ENCODE measurements around the gene PHETA1. TPM values are rescaled to one million over a fixed set of nuclear protein-coding genes. Genes with fewer than 3 reads are reported as not detected.
"Not testable (repeated sequence)": the region's sequence is repeated elsewhere in the genome, so short reads cannot be mapped to it uniquely, and the experiment has no call there.

The PHETA1 gene
- polyA plus RNA-seq, 3 donors, result 3.4 to 15.3 (median 4.9) TPM

DNA sequence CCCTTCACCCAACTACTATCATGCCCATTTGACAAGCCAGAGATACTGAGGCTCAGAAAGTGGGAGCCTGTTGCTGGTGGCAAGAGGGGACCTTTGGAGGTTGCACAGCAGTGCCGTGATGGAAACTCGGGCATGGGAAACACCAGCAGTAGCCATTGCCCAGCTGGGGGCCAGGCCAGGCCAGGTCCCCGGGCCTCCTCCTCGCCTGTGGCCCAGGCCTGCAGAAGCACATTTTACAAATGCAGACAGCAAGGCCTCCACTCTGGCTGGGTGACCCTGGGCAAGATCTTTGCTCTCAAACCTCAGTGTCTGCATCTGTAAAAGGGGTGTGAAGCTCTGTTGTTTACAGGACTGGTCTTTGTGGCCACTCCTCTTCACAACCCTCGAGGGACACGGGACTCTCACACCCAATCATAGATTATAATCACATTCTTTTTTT is 32.3 kb upstream of the PHETA1 start:
- peaks cover 17% of the 10 kb centered on the region for H3K79me2 ChIP-seq (ENCODE audit: insufficient read depth, low read length)
- no peaks in the 10 kb centered on the region for H3K36me3 ChIP-seq (replicated peaks in 1 of 2; ENCODE audit: control insufficient read depth in 1 of 2, insufficient read depth in 2 of 2, low read length in 2 of 2)
- no peak overlapping the region for H3K4me3 ChIP-seq (replicated peaks in 1 of 3; ENCODE audit: low read depth in 2 of 3, low read length in 3 of 3)
- no peaks in the 10 kb centered on the region for H3K27me3 ChIP-seq (ENCODE audit: control insufficient read depth in 2 of 2, insufficient read depth in 2 of 2, low read length in 2 of 2)
- Mint-ChIP-seq H3K4me3 (no peak overlapping the region), H3K9me3 (peaks cover 0 to 2% (median 0%) of the 10 kb centered on the region in 7 donors), H3K27ac (peak overlapping the region in 4 of 7 donors; percentile 23 to 99 (median 68)), H3K27me3 (ENCODE audit: low read depth in 3 of 3) (peaks cover 0 to 11% (median 0%) of the 10 kb centered on the region in 3 donors), H3K4me1 (peaks cover 64% of the 10 kb centered on the region), H3K36me3 (peaks cover 0 to 2% of the 10 kb centered on the region in 2 donors)
- H3K9me3 ChIP-seq (replicated peaks in 1 of 2; ENCODE audit: control insufficient read depth in 1 of 2, insufficient read depth in 1 of 2, low read length in 2 of 2), result no peaks in the 10 kb centered on the region
- no peak overlapping the region for H3K9ac ChIP-seq (ENCODE audit: insufficient read depth, low read length, poor library complexity, severe bottlenecking)
- no peak overlapping the region for H3K27ac ChIP-seq (ENCODE audit: low read depth in 1 of 2, low read length in 2 of 2)
- H3K4me2 ChIP-seq (replicated peaks; ENCODE audit: extremely low read depth, low read length, poor library complexity, severe bottlenecking), result no peak overlapping the region
- H2AFZ ChIP-seq (ENCODE audit: insufficient read depth, low read depth, low read length, poor library complexity, severe bottlenecking), result no peak overlapping the region
- 97% methylated on average over 4 of the region's 6 CpGs for WGBS (ENCODE audit: insufficient coverage)
- no peak for DNase-seq
- TF ChIP-seq, protein P1, sequence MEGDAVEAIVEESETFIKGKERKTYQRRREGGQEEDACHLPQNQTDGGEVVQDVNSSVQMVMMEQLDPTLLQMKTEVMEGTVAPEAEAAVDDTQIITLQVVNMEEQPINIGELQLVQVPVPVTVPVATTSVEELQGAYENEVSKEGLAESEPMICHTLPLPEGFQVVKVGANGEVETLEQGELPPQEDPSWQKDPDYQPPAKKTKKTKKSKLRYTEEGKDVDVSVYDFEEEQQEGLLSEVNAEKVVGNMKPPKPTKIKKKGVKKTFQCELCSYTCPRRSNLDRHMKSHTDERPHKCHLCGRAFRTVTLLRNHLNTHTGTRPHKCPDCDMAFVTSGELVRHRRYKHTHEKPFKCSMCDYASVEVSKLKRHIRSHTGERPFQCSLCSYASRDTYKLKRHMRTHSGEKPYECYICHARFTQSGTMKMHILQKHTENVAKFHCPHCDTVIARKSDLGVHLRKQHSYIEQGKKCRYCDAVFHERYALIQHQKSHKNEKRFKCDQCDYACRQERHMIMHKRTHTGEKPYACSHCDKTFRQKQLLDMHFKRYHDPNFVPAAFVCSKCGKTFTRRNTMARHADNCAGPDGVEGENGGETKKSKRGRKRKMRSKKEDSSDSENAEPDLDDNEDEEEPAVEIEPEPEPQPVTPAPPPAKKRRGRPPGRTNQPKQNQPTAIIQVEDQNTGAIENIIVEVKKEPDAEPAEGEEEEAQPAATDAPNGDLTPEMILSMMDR (IDR thresholded peaks at IDR 0.05), result no peak
- H4K20me1 ChIP-seq (ENCODE audit: insufficient read depth, low read length), result peaks cover 10% of the 10 kb centered on the region
- intact Hi-C loops (cut with micrococcal nuclease), result loop anchor here in 1 of 2 donors (10.0 kb wide), 1 partner anchor 86 kb away; no protein-coding TSS in a partner anchor
- H3K4me1 ChIP-seq (ENCODE audit: control insufficient read depth in 1 of 2, insufficient read depth in 2 of 2, low read length in 2 of 2), result peaks cover 69 to 76% of the 10 kb centered on the region in 2 donors

DNA sequence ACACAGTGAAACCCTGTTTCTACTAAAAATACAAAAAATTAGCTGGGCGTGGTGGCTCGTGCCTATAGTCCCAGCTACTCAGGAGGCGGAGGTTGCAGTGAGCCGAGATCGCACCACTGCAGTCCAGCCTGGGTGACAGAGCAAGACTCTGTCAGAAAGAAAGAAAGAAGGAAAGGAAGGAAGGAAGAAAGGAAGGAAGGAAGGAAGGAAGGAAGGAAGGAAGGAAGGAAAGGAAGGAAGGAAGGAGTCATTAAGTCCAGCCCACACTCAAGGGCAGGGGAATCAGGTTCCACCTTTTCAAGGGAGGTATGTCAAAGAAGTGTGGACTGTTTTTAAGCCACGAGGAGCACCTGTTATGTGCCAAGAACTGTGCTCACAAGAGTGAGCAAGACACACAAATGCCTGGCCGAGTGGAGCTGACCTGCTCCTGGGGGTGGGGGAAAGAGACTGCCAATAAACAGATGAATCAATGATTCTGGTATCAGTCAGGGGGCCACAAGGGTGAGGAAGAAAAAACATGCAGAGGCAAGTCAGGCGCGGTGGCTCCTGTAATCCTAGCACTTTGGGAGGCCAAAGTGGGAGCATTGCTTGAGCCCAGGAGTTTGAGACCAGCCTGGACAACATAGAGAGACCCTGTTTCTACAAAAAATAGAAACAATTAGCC is 31.0 kb upstream of the PHETA1 start:
- Histone ChIP-seq H3K4me1 (ENCODE audit: control insufficient read depth in 1 of 2, insufficient read depth in 2 of 2, low read length in 2 of 2) (peaks cover 76 to 85% of the 10 kb centered on the region in 2 donors), H3K79me2 (ENCODE audit: insufficient read depth, low read length) (peaks cover 11% of the 10 kb centered on the region), H3K27ac (ENCODE audit: low read depth in 1 of 2, low read length in 2 of 2) (peak overlapping the region; percentile 79 to 88)
- 100% methylated on average over 3 of the region's 9 CpGs for WGBS (ENCODE audit: insufficient coverage)
- H2AFZ ChIP-seq (ENCODE audit: insufficient read depth, low read depth, low read length, poor library complexity, severe bottlenecking); H3K36me3 Mint-ChIP-seq; H3K27me3 ChIP-seq (ENCODE audit: control insufficient read depth in 2 of 2, insufficient read depth in 2 of 2, low read length in 2 of 2); H3K36me3 ChIP-seq (replicated peaks in 1 of 2; ENCODE audit: control insufficient read depth in 1 of 2, insufficient read depth in 2 of 2, low read length in 2 of 2); H3K9me3 Mint-ChIP-seq; H3K4me2 ChIP-seq (replicated peaks; ENCODE audit: extremely low read depth, low read length, poor library complexity, severe bottlenecking); H4K20me1 ChIP-seq (ENCODE audit: insufficient read depth, low read length); H3K4me3 ChIP-seq (replicated peaks in 1 of 3; ENCODE audit: low read depth in 2 of 3, low read length in 3 of 3); H3K9me3 ChIP-seq (replicated peaks in 1 of 2; ENCODE audit: control insufficient read depth in 1 of 2, insufficient read depth in 1 of 2, low read length in 2 of 2); DNase-seq; H3K9ac ChIP-seq (ENCODE audit: insufficient read depth, low read length, poor library complexity, severe bottlenecking): not testable (repeated sequence)
- intact Hi-C loops (cut with micrococcal nuclease), result loop anchor here in 1 of 2 donors (10.0 kb wide), 1 partner anchor 85 kb away; no protein-coding TSS in a partner anchor
- H3K27me3 Mint-ChIP-seq (ENCODE audit: low read depth in 3 of 3), result peaks cover 0 to 11% (median 0%) of the 10 kb centered on the region in 3 donors
- peaks cover 72% of the 10 kb centered on the region for H3K4me1 Mint-ChIP-seq
- peak overlapping the region in 1 of 2 donors; percentile 59 for H3K4me3 Mint-ChIP-seq
- peak overlapping the region; percentile 96 to 99 (median 98) for H3K27ac Mint-ChIP-seq
